Activated B cell treated with CpG ODN at 0.5 μM for 24 hours (primary cell): ENCODE data around the gene MRPS33. TPM values are rescaled to one million over a fixed set of nuclear protein-coding genes. Genes with fewer than 3 reads are reported as not detected.
"Not testable (repeated sequence)": the region's sequence is repeated elsewhere in the genome, so short reads cannot be mapped to it uniquely, and the experiment has no call there.

Experiments used
- ATAC-seq: fragments of 200-7000 bp; cut with Tn5 transposase; one replicate; pipeline ENCODE4 v1.10.0; 2021; ENCODE audit warnings: low read depth, mild to moderate bottlenecking, moderate library complexity
- CTCF ChIA-PET: fragments of 350-600 bp; sonication (Branson Sonifier 250); formaldehyde crosslinking; loops from one replicate; lab custom pipeline; 2021; ENCODE audit warnings: antibody characterized with exemption; lab: Charles Lee
- POLR2A ChIA-PET: fragments of 350-600 bp; sonication (Branson Sonifier 250); formaldehyde crosslinking; loops from one replicate; lab custom pipeline; 2021; ENCODE audit warnings: antibody characterized with exemption; lab: Charles Lee
- DNase-seq: peaks from one replicate; pipeline ENCODE4 v3.0.0; 2022
- H3K27ac Mint-ChIP-seq: one replicate; pipeline ENCODE4 v1.8.0; 2020; ENCODE audit warnings: mixed read lengths
- H3K27me3 Mint-ChIP-seq: one replicate; pipeline ENCODE4 v1.8.0; 2021; ENCODE audit warnings: mixed read lengths
- H3K36me3 Mint-ChIP-seq: one replicate; pipeline ENCODE4 v1.8.0; 2021; ENCODE audit warnings: low read depth, mixed read lengths
- H3K4me1 Mint-ChIP-seq: one replicate; pipeline ENCODE4 v1.8.0; 2021; ENCODE audit warnings: mixed read lengths
- H3K4me3 Mint-ChIP-seq: one replicate; pipeline ENCODE4 v1.8.0; 2020; ENCODE audit warnings: mild to moderate bottlenecking, mixed read lengths
- H3K9me3 Mint-ChIP-seq: one replicate; pipeline ENCODE4 v1.8.0; 2020; ENCODE audit warnings: mixed read lengths
- intact Hi-C: fragments of 100-400 bp; cut with micrococcal nuclease; formaldehyde crosslinking; loops from one replicate; pipeline ENCODE4 v1.15.1; 2024
- total RNA-seq: library from RNA; stranded (reverse); gene quantifications from 2 replicates; pipeline ENCODE4 v1.2.3, GENCODE V29; 2022
- TF ChIP-seq, protein P1 (sequence below): fragments of 200-600 bp; IDR thresholded peaks from one replicate; pipeline ENCODE4 v1.8.0; 2022; ENCODE audit warnings: antibody characterized with exemption, mild to moderate bottlenecking

The MRPS33 gene
- total RNA-seq, 1 donor from 2014 or later = 37.5 TPM

DNA sequence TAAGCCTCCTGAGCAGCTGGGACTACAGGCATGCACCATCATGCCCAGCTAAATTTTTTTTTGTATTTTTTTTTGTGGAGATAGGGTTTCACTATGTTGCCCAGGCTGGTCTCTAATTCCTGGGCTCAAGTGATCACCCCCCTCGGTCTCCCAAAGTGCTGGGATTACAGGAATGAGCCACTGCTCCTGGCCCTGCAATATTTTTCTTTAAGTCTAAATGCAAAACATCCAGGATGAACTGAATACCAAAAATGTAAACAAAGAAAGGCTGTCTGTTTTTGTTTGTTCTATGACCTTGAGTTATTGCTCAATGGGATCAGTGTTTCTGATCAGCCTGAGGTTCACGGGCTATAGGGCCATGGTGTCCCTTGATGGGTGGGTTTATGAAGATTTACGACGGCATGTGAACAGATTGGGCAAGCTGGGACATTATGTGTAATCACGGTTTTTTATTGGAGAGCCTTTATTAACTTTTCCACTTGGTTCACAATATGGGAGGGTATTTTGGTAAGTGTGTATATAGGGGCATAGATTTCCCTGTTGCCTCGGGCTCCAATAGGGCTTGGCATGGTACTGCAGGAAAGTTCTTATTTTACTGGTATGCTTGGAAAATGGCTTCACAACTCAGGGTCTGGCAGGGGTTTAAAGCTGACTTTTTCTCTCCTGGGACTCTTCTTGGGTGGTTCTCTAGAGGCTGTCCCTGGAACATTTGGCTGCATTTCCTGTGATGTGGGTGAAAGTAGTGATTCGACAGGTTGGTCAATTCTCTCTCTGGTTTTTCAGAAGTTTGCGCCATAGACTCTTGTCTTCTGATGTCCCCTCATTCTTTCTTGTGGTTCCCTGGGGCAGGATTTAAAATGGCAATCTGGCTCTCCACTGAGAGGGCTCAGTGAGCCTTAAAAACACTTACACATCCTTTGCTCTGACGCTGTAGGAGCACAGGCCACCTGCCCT lies 41.6 kb downstream of the MRPS33 start:
- Mint-ChIP-seq H3K9me3 (no peaks in the 10 kb centered on the region), H3K27ac (no peak overlapping the region), H3K36me3 (no peaks in the 10 kb centered on the region), H3K27me3 (peaks cover 6% of the 10 kb centered on the region), H3K4me1 (no peaks in the 10 kb centered on the region), H3K4me3 (no peak overlapping the region)
- CTCF ChIA-PET = interaction anchor here (0.6 kb wide), 1 partner anchor 22 kb away, joined by 4 read pairs; no protein-coding TSS in a partner anchor
- DNase-seq (no peak), ATAC-seq (no peak)
- intact Hi-C loops = no loop called here
- POLR2A ChIA-PET = no interaction called here
- TF ChIP-seq, protein P1, sequence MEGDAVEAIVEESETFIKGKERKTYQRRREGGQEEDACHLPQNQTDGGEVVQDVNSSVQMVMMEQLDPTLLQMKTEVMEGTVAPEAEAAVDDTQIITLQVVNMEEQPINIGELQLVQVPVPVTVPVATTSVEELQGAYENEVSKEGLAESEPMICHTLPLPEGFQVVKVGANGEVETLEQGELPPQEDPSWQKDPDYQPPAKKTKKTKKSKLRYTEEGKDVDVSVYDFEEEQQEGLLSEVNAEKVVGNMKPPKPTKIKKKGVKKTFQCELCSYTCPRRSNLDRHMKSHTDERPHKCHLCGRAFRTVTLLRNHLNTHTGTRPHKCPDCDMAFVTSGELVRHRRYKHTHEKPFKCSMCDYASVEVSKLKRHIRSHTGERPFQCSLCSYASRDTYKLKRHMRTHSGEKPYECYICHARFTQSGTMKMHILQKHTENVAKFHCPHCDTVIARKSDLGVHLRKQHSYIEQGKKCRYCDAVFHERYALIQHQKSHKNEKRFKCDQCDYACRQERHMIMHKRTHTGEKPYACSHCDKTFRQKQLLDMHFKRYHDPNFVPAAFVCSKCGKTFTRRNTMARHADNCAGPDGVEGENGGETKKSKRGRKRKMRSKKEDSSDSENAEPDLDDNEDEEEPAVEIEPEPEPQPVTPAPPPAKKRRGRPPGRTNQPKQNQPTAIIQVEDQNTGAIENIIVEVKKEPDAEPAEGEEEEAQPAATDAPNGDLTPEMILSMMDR = no peak

DNA sequence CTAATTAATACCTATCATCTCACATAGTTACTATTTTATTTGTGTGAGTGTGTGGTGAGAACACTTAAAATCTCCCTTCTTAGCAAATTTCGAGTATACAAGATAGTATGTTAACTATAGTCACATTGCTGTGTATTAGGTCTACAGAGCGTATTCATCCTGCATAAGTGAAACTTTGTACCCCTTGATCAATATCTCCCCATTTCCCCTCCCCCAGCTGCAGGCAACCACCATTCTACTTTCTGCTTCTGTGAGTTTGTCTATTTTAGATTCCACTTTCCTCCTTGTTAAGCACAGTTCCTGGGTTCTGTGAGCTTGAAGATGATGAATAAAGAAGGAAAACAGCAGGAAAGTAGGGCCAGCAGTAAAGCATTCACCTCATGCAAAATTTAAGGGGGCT lies 42.4 kb downstream of the MRPS33 start:
- H3K36me3 Mint-ChIP-seq = no peaks in the 10 kb centered on the region
- DNase-seq = no peak
- H3K4me1 Mint-ChIP-seq = no peaks in the 10 kb centered on the region
- no peak for ATAC-seq
- POLR2A ChIA-PET = no interaction called here
- TF ChIP-seq, protein P1 = no peak
- CTCF ChIA-PET = interaction anchor here (0.6 kb wide), 1 partner anchor 23 kb away, joined by 4 read pairs; no protein-coding TSS in a partner anchor
- intact Hi-C loops = no loop called here
- H3K27me3 Mint-ChIP-seq = peaks cover 7% of the 10 kb centered on the region
- no peaks in the 10 kb centered on the region for H3K9me3 Mint-ChIP-seq
- H3K4me3 Mint-ChIP-seq = no peak overlapping the region
- no peak overlapping the region for H3K27ac Mint-ChIP-seq

DNA sequence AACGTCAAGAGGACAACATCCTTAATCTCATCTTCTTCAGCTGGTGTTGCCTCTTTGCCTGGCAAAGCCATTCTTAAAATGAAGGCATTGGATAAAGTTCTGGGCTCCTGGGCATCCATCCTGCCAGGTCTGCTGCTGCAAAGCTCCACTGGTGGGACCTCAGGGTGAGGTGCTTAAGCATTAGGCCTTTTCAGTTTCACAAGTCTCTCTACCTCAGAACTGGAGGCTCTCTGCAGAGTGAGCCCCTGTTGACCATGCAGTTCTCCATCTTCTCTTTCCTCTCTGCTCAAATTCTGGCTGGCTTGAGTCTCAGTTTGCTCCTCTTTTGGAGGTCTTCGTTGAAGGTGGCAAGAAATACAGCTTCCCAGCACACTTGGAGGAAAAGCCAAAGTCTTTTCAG lies 47.3 kb downstream of the MRPS33 start:
- ATAC-seq (no peak), DNase-seq (no peak)
- TF ChIP-seq, protein P1 = no peak
- H3K27ac Mint-ChIP-seq = no peak overlapping the region
- no peaks in the 10 kb centered on the region for H3K9me3 Mint-ChIP-seq
- H3K4me1 Mint-ChIP-seq = no peaks in the 10 kb centered on the region
- ChIA-PET POLR2A (no interaction called here), CTCF (no interaction called here)
- H3K36me3 Mint-ChIP-seq = no peaks in the 10 kb centered on the region
- intact Hi-C loops = no loop called here
- no peak overlapping the region for H3K4me3 Mint-ChIP-seq
- peaks cover 6% of the 10 kb centered on the region for H3K27me3 Mint-ChIP-seq

DNA sequence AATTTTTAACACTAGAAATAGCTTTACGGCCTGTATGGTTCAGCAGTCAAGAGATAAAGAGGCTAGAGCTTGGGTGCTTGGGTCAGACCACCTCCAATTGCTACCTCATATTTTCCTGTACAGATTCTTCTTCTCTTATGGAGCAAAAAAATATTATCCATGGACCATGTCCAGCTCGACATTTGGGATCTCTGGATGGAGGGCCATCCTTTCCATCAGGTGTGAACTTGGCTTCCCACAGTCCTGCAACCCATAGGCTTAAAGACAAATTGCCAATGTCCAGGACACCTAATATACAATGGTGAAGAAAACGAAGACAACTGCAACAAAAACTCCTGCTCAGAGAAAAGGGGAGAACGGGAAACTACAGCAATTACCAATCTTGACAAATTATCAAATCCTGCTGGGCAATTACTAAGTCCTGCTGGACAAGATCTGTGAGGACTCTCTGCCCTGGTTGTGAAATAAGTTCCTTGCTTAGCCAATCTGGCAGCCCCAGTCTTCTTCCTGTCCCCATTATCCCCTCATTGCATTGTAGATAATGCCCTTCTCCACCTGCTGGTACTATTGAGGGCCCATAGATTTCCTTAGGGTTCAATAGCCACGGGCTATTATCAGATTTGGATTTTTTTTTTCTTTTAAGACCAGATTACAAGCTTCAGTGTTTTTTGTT lies 48.1 kb downstream of the MRPS33 start:
- ATAC-seq = no peak
- ChIA-PET CTCF (no interaction called here), POLR2A (no interaction called here)
- no peaks in the 10 kb centered on the region for H3K36me3 Mint-ChIP-seq
- H3K4me3 Mint-ChIP-seq = no peak overlapping the region
- intact Hi-C loops = no loop called here
- H3K4me1 Mint-ChIP-seq = no peaks in the 10 kb centered on the region
- TF ChIP-seq, protein P1 = no peak
- DNase-seq = no peak
- H3K27ac Mint-ChIP-seq = no peak overlapping the region
- H3K9me3 Mint-ChIP-seq = no peaks in the 10 kb centered on the region
- H3K27me3 Mint-ChIP-seq = peaks cover 6% of the 10 kb centered on the region

DNA sequence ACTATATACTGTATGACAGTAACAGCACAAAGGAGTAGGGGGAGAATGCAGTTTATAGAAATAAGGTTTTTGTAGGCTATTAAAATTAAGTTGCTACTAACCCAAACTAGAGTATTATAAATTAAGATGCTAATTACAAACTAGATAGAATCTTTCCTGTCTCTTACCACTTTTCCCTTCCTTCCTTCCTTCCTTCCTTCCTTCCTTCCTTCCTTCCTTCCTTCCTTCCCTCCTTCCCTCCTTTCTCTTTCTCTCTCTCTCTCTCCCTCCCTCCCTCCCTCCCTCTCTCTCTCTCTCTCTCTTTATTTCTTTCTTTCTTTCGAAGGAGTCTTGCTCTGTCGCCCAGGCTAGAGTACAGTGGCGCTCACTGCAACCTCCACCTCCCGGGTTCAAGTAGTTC lies 53.6 kb downstream of the MRPS33 start:
- ChIA-PET POLR2A (interaction anchor here (0.6 kb wide), 1 partner anchor 253 kb away, joined by 4 read pairs; no protein-coding TSS in a partner anchor), CTCF (no interaction called here)
- no peaks in the 10 kb centered on the region for H3K27me3 Mint-ChIP-seq
- no peak overlapping the region for H3K4me3 Mint-ChIP-seq
- H3K9me3 Mint-ChIP-seq = peaks cover 4% of the 10 kb centered on the region
- ATAC-seq (no peak), DNase-seq (no peak)
- no peak overlapping the region for H3K27ac Mint-ChIP-seq
- no peaks in the 10 kb centered on the region for H3K4me1 Mint-ChIP-seq
- no peaks in the 10 kb centered on the region for H3K36me3 Mint-ChIP-seq
- TF ChIP-seq, protein P1 = no peak
- intact Hi-C loops = no loop called here

DNA sequence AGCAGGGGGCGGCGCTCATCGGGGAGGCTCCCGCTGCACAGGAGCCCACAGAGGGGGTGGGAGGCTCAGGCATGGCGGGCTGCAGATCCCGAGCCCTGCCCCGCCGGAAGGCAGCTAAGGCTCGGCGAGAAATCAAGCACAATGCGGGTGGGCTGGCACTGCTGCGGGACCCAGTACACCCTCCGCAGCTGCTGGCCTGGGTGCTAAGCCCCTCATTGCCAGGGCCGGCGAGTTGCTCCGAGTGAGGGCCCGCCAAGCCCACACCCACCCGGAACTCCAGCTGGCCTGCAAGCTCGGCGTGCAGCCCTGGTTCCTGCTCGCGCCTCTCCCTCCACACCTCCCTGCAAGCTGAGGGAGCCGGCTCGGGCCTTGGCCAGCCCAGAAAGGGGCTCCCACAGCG lies 57.8 kb downstream of the MRPS33 start:
- H3K36me3 Mint-ChIP-seq, intact Hi-C loops, H3K4me3 Mint-ChIP-seq, CTCF ChIA-PET, ATAC-seq, H3K4me1 Mint-ChIP-seq, H3K27ac Mint-ChIP-seq, H3K9me3 Mint-ChIP-seq, H3K27me3 Mint-ChIP-seq, POLR2A ChIA-PET, DNase-seq: not testable (repeated sequence)
